ENCODE measurements around the gene IMPA2.
"Not testable (repeated sequence)": the region's sequence is repeated elsewhere in the genome, so short reads cannot be mapped to it uniquely, and the experiment has no call there.

IMPA2 gene

GRCh38 chr18:11981192-11981542 is at the start of gene IMPA2:
Gene IMPA2, plus strand, starts transcription at chr18:11981507. Its CDS starts 163 bp downstream, at chr18:11981670.
- DNase-seq: no peak

- DNase-seq: no peak
These were observed 48.9 kb upstream of the IMPA2 start for GRCh38 chr18:11932393-11932792.

GRCh38 chr18:11937874-11938478 is 43.3 kb upstream of the IMPA2 start:
- DNase-seq: peak; percentile 87

GRCh38 chr18:11940956-11941355 is 40.4 kb upstream of the IMPA2 start:
- DNase-seq: no peak

- DNase-seq: no peak
These were observed 37.8 kb upstream of the IMPA2 start for GRCh38 chr18:11943551-11943950.

GRCh38 chr18:11944252-11944651 is 37.1 kb upstream of the IMPA2 start:
- no peak for DNase-seq

- no peak for DNase-seq
These were observed 36.5 kb upstream of the IMPA2 start for GRCh38 chr18:11944786-11945185.

GRCh38 chr18:11945834-11946659 is 35.3 kb upstream of the IMPA2 start:
- not testable (repeated sequence) for DNase-seq

- DNase-seq: peak; percentile 90
These were observed 34.6 kb upstream of the IMPA2 start for GRCh38 chr18:11946756-11947155.

GRCh38 chr18:11947214-11948191 is 33.8 kb upstream of the IMPA2 start:
- peak; percentile 98 for DNase-seq

- no peak for DNase-seq
These were observed 32.3 kb upstream of the IMPA2 start for GRCh38 chr18:11948852-11949523.

GRCh38 chr18:11950824-11951223 is 30.5 kb upstream of the IMPA2 start:
- DNase-seq: no peak

- DNase-seq: peak; percentile 56
These were observed 29.9 kb upstream of the IMPA2 start for GRCh38 chr18:11951390-11951851.

- DNase-seq: no peak
These were observed 28.2 kb upstream of the IMPA2 start for GRCh38 chr18:11953113-11953512.

GRCh38 chr18:11955239-11956029 is 25.9 kb upstream of the IMPA2 start:
- peak; percentile 62 for DNase-seq

GRCh38 chr18:11956371-11957308 is 24.7 kb upstream of the IMPA2 start:
- DNase-seq: no peak

- no peak for DNase-seq
These were observed 23.7 kb upstream of the IMPA2 start for GRCh38 chr18:11957636-11958035.

- DNase-seq: not testable (repeated sequence)
These were observed 21.7 kb upstream of the IMPA2 start for GRCh38 chr18:11959651-11960050.

GRCh38 chr18:11960743-11961380 is 20.4 kb upstream of the IMPA2 start:
- no peak for DNase-seq

GRCh38 chr18:11962597-11962996 is 18.7 kb upstream of the IMPA2 start:
- DNase-seq: no peak
